Measurements from ENCODE around the gene SLC43A3. TPM values are rescaled to one million over a fixed set of nuclear protein-coding genes. Genes with fewer than 3 reads are reported as not detected.
A peak's percentile ranks its signal among the peaks of the same experiment; 100 is the strongest.

Gene SLC43A3
- total RNA-seq, 3 donors from 2014 or later, result 104 to 130 (median 105) TPM

DNA sequence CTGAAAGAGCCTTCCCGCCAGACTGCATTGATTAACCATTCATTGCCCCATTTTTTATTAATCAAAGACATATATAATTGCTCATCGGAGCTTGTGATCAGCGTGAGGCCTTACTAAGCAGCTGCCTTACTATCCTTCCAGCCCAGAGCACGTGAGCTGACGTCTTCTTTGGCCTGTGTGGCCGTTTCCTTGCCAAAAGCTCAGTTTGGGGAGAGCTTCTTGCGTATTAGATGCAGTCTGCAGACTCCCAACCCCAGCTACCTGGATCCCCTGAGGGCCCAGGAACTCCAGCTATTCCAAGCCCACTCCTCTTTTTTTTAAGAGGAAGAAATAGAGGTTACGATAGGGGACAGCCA is 784 bp upstream of the SLC43A3 start:
- peak overlapping the region; percentile 61 to 77 (median 68) for H3K4me3 ChIP-seq
- TF ChIP-seq, protein P1, sequence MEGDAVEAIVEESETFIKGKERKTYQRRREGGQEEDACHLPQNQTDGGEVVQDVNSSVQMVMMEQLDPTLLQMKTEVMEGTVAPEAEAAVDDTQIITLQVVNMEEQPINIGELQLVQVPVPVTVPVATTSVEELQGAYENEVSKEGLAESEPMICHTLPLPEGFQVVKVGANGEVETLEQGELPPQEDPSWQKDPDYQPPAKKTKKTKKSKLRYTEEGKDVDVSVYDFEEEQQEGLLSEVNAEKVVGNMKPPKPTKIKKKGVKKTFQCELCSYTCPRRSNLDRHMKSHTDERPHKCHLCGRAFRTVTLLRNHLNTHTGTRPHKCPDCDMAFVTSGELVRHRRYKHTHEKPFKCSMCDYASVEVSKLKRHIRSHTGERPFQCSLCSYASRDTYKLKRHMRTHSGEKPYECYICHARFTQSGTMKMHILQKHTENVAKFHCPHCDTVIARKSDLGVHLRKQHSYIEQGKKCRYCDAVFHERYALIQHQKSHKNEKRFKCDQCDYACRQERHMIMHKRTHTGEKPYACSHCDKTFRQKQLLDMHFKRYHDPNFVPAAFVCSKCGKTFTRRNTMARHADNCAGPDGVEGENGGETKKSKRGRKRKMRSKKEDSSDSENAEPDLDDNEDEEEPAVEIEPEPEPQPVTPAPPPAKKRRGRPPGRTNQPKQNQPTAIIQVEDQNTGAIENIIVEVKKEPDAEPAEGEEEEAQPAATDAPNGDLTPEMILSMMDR (IDR thresholded peaks at IDR 0.05), result no peak
- TF ChIP-seq POLR2AphosphoS5 (IDR thresholded peaks at IDR 0.05), result peak; percentile 48 to 88 (median 87)
- no peaks in the 10 kb centered on the region for H3K27me3 ChIP-seq
- no peaks in the 10 kb centered on the region for H3K36me3 ChIP-seq
- no peaks in the 10 kb centered on the region for H3K9me3 ChIP-seq
- H3K27ac ChIP-seq, result peak overlapping the region; percentile 99
- DNase-seq (ENCODE audit: low spot score in 2 of 2), result peak; percentile 56 to 90
- intact Hi-C loops (cut with DNase I; ENCODE audit: low total_unique reads), result no loop called here
- H3K4me1 ChIP-seq, result peaks cover 18 to 23% of the 10 kb centered on the region in 2 donors

DNA sequence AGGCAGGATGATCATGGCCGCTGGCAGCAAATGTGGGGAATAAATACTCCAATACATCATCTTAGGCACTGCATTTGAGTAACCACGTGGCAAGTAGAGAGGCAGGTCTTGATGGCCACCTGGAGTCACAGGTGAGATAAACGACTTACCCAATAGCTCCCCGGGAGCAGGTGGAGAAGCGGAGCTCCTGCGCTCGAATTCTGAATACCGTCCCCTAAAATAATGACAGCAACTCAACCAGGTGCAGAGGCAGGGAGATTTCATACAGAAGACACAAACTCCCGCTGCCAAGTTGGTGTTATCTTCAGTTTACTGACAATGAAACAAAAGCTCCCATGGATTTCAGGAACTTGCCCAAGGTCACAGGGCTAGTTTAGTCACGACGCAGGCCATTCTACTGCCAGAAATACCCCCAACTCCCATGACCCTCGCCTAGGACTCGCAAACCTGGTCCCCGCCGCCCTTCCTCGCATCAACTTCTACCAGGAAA is 437 bp downstream of the SLC43A3 start:
- Histone ChIP-seq H3K27me3 (no peaks in the 10 kb centered on the region), H3K4me1 (peaks cover 18 to 23% of the 10 kb centered on the region in 2 donors), H3K4me3 (peak overlapping the region; percentile 61 to 77 (median 68)), H3K27ac (peak overlapping the region; percentile 99), H3K9me3 (no peaks in the 10 kb centered on the region), H3K36me3 (no peaks in the 10 kb centered on the region)
- intact Hi-C loops (cut with DNase I; ENCODE audit: low total_unique reads), result no loop called here
- TF ChIP-seq, protein P1 (IDR thresholded peaks at IDR 0.05), result no peak
- no peak for TF ChIP-seq POLR2A (IDR thresholded peaks at IDR 0.05)
- no peak for TF ChIP-seq POLR2AphosphoS5 (IDR thresholded peaks at IDR 0.05)
- DNase-seq (ENCODE audit: low spot score in 2 of 2), result no peak

- Histone ChIP-seq H3K9me3 (no peaks in the 10 kb centered on the region), H3K4me3 (peak overlapping the region; percentile 61 to 77 (median 68)), H3K36me3 (no peaks in the 10 kb centered on the region), H3K27ac (peak overlapping the region; percentile 99), H3K27me3 (no peaks in the 10 kb centered on the region), H3K4me1 (peaks cover 18 to 23% of the 10 kb centered on the region in 2 donors)
- TF ChIP-seq, protein P1 (IDR thresholded peaks at IDR 0.05), result no peak
- TF ChIP-seq POLR2AphosphoS5 (IDR thresholded peaks at IDR 0.05) (peak; percentile 31 to 66 (median 50)), POLR2A (IDR thresholded peaks at IDR 0.05) (peak; percentile 15)
- DNase-seq (ENCODE audit: low spot score in 2 of 2), result peak; percentile 69 to 86
- intact Hi-C loops (cut with DNase I; ENCODE audit: low total_unique reads), result no loop called here
Measured at GRCh38 chr11:57425565-57426438, 1.1 kb downstream of the SLC43A3 start.

DNA sequence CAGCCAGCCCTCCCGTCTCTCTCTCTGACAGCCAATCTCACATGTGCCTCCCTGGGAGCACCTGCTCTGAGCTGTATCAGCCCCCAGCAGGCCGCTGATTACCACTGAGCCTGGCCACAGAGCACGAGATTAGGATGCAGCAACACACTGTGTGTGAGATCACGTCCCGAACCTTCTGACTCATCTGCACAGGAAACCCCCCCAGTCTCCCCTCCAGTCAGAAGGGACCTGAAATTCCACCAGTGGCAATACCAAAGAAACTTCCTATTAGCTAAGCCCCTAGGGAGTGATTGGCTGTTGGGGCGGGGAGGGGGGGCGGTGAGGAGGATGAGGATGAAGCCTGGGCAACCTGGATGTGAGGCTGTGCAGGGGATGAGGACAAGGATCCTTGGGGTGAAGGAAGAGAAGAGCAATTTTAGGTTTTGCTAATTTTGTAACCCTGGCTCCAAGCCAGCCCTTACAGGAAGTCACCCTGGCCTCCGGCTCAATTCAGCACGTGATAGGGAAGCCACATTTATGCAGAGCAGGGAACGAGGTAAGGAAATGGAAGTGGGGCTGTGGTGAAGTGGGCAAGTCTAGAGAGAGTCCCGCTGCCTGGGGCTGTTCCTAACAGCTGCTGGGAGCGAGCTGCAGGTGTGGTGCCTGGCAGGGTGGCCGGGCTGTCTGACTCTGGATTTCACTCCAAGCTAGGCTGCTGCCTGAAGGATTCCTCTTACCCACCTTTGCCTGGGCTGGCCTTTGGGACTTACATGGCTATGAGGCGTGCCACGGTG is 1.9 kb downstream of the SLC43A3 start:
- Histone ChIP-seq H3K27ac (peak overlapping the region; percentile 99), H3K36me3 (no peaks in the 10 kb centered on the region), H3K4me1 (peaks cover 18 to 23% of the 10 kb centered on the region in 2 donors), H3K4me3 (peak overlapping the region; percentile 61 to 77 (median 68)), H3K9me3 (no peaks in the 10 kb centered on the region), H3K27me3 (no peaks in the 10 kb centered on the region)
- DNase-seq (ENCODE audit: low spot score in 2 of 2), result peak in 1 of 2 donors; percentile 70
- intact Hi-C loops (cut with DNase I; ENCODE audit: low total_unique reads), result no loop called here
- TF ChIP-seq POLR2A (IDR thresholded peaks at IDR 0.05) (no peak), POLR2AphosphoS5 (IDR thresholded peaks at IDR 0.05) (peak; percentile 17 to 92 (median 70))
- TF ChIP-seq, protein P1 (IDR thresholded peaks at IDR 0.05), result no peak
